HepG2 (cell line): Measurements from ENCODE around the gene SRSF4. TPM values are rescaled to one million over a fixed set of nuclear protein-coding genes. Genes with fewer than 3 reads are reported as not detected.

Experiments
- ATAC-seq: fragments of 200-7000 bp; cut with Tn5 transposase; 3 replicates; pipeline ENCODE4 v1.9.1; 2020; ENCODE audit warnings: mild to moderate bottlenecking, moderate library complexity
- BruUV-seq: library from RNA; stranded (reverse); fragments of 400-500 nt; replicated peaks from 2 replicates; lab custom pipeline; 2021; lab: Mats Ljungman, UMichigan
- CTCF ChIA-PET: fragments of 300-600 bp; formaldehyde crosslinking; extraction: SDS; loops from one replicate; lab custom pipeline; 2021; ENCODE audit warnings: low total read pairs, inconsistent platforms, low intra/inter-chr PET ratio; lab: Yijun Ruan, JAX
- POLR2A ChIA-PET: fragments of 350-600 bp; sonication (Branson Sonifier 250); formaldehyde crosslinking; loops from one replicate; lab custom pipeline; 2020; ENCODE audit warnings: antibody characterized with exemption, inconsistent platforms; lab: Yijun Ruan, JAX
- DNase-seq: peaks from one replicate; pipeline ENCODE4 v3.0.0-alpha.2; 2015; ENCODE audit warnings: low spot score
- FAIRE-seq: peaks from 3 replicates; lab custom pipeline; 2011; peaks lifted over from hg19 to GRCh38; lab: Jason Lieb, UNC
- H2AFZ ChIP-seq: one replicate; pipeline ENCODE4 v1.6.1; 2011; ENCODE audit warnings: low read length, inconsistent platforms
- H3K27ac ChIP-seq: fragments of 300-600 bp; 3 replicates; pipeline ENCODE4 v1.8.0; 2011; ENCODE audit warnings: mixed run types, mild to moderate bottlenecking, mixed read lengths, low read length, inconsistent platforms; ENCODE audit not compliant: insufficient read depth; ENCODE audit errors: extremely low read length
- H3K27me3 ChIP-seq, 2 experiments: fragments of 200-600 bp in 1 of 2; 2 replicates in 1 of 2; 3 replicates in 1 of 2; pipeline versions ENCODE4 v1.6.0 to v1.8.0; 2011; ENCODE audit warnings: low read length in 2 of 2, mild to moderate bottlenecking in 2 of 2, moderate library complexity in 2 of 2, inconsistent platforms in 1 of 2; ENCODE audit not compliant: insufficient read depth in 2 of 2, control insufficient read depth in 1 of 2
- H3K36me3 ChIP-seq, 2 experiments: fragments of 200-600 bp in 1 of 2; replicated peaks in 1 of 2; 2 replicates in 1 of 2; 3 replicates in 1 of 2; pipeline versions ENCODE4 v1.5.1 to v1.8.0; 2011; ENCODE audit warnings: low read length in 2 of 2, inconsistent platforms in 1 of 2; ENCODE audit not compliant: insufficient read depth in 2 of 2, control insufficient read depth in 1 of 2
- H3K4me1 ChIP-seq: 2 replicates; pipeline ENCODE4 v1.5.1; 2012; ENCODE audit warnings: low read length, inconsistent platforms; ENCODE audit not compliant: insufficient read depth
- H3K4me2 ChIP-seq: 2 replicates; pipeline ENCODE4 v1.6.0; 2011; ENCODE audit warnings: low read depth, low read length, inconsistent platforms
- H3K4me3 ChIP-seq, 3 experiments: fragments of 200-600 bp in 1 of 3; sonication (generic), shearing (Covaris generic) in 1 of 3; replicated peaks in 1 of 3; 2 replicates each; pipeline ENCODE4 v1.5.1; 2011 to 2016; ENCODE audit warnings: low read length in 3 of 3, inconsistent platforms in 2 of 3, low read depth in 2 of 3, mild to moderate bottlenecking in 2 of 3, control low read depth in 1 of 3, mixed read lengths in 1 of 3; ENCODE audit not compliant: insufficient read depth in 1 of 3
- H3K79me2 ChIP-seq: one replicate; pipeline ENCODE4 v1.6.1; 2011; ENCODE audit warnings: low read length, inconsistent platforms; ENCODE audit not compliant: insufficient read depth
- H3K9ac ChIP-seq: 2 replicates; pipeline ENCODE4 v1.6.0; 2011; ENCODE audit warnings: mild to moderate bottlenecking, low read depth, low read length, inconsistent platforms; ENCODE audit not compliant: insufficient read depth
- H3K9me3 ChIP-seq: 2 replicates; pipeline ENCODE4 v1.5.1; 2012; ENCODE audit warnings: mild to moderate bottlenecking, low read length
- H4K20me1 ChIP-seq: 2 replicates; pipeline ENCODE4 v1.6.0; 2011; ENCODE audit warnings: inconsistent platforms, mild to moderate bottlenecking, low read length, moderate library complexity; ENCODE audit not compliant: insufficient read depth
- CC2D1A ChIP-seq: sonication (generic); formaldehyde crosslinking; IDR thresholded peaks from 2 replicates; pipeline ENCODE4 v1.8.1; 2023; ENCODE audit warnings: mild to moderate bottlenecking, missing genetic modification reagents
- NPAS2 ChIP-seq: sonication (generic); formaldehyde crosslinking; IDR thresholded peaks from 2 replicates; pipeline ENCODE4 v1.8.0; 2022; ENCODE audit warnings: mild to moderate bottlenecking, missing genetic modification reagents, borderline replicate concordance
- PCBP2 ChIP-seq: fragments of 200-400 bp; formaldehyde crosslinking; optimal IDR thresholded peaks from 2 replicates; pipeline ENCODE3; 2018; ENCODE audit warnings: low read length, low read depth; ENCODE audit not compliant: poor library complexity, severe bottlenecking
- SNAI1 ChIP-seq: sonication (generic); formaldehyde crosslinking; IDR thresholded peaks from 2 replicates; pipeline ENCODE4 v1.5.0; 2020; ENCODE audit warnings: mild to moderate bottlenecking, missing genetic modification reagents, borderline replicate concordance
- TFAP4 ChIP-seq: sonication (generic); IDR thresholded peaks from 2 replicates; pipeline ENCODE4 v1.6.1; 2016; ENCODE audit warnings: low read depth, borderline replicate concordance
- THAP11 ChIP-seq: IDR thresholded peaks from 2 replicates; pipeline ENCODE4 v1.6.1; 2016; ENCODE audit warnings: missing biosample characterization, missing genetic modification reagents
- ZBTB43 ChIP-seq: sonication (generic); formaldehyde crosslinking; conservative IDR thresholded peaks from 2 replicates; pipeline ENCODE4 v1.4.0; 2020; ENCODE audit warnings: missing genetic modification reagents
- ZNF34 ChIP-seq: sonication (generic); formaldehyde crosslinking; IDR thresholded peaks from 2 replicates; pipeline ENCODE4 v1.4.0; 2020; ENCODE audit warnings: mild to moderate bottlenecking, missing genetic modification reagents, borderline replicate concordance
- ZNF496 ChIP-seq: sonication (generic); formaldehyde crosslinking; IDR thresholded peaks from 2 replicates; pipeline ENCODE4 v1.8.1; 2023; ENCODE audit warnings: mild to moderate bottlenecking, moderate library complexity, missing genetic modification reagents; ENCODE audit not compliant: insufficient replicate concordance
- ZNF501 ChIP-seq: sonication (generic); formaldehyde crosslinking; IDR thresholded peaks from 2 replicates; pipeline ENCODE4 v1.5.1; 2020; ENCODE audit warnings: mild to moderate bottlenecking, moderate library complexity, missing genetic modification reagents
- ZNF615 ChIP-seq: sonication (generic); formaldehyde crosslinking; IDR thresholded peaks from 2 replicates; pipeline ENCODE4 v1.5.0; 2020; ENCODE audit warnings: mild to moderate bottlenecking, missing genetic modification reagents, borderline replicate concordance
- ZNF644 ChIP-seq: IDR thresholded peaks from 2 replicates; pipeline ENCODE4 v1.6.1; 2016; ENCODE audit warnings: low read depth
- ZNF646 ChIP-seq: sonication (generic); formaldehyde crosslinking; IDR thresholded peaks from 2 replicates; pipeline ENCODE4 v1.9.0; 2021; ENCODE audit warnings: mild to moderate bottlenecking, missing genetic modification reagents
- ZNF790 ChIP-seq: sonication (generic); formaldehyde crosslinking; IDR thresholded peaks from 2 replicates; pipeline ENCODE4 v1.8.0; 2022; ENCODE audit warnings: missing genetic modification reagents, mild to moderate bottlenecking, borderline replicate concordance
- WGBS: methylation state at CpG from one replicate; pipeline ENCODE4 v1.1.6; 2017; ENCODE audit warnings: low lambda C conversion rate; 5-methylcytosine and 5-hydroxymethylcytosine counted together
- in situ Hi-C: cut with HindIII; loops from 2 replicates; pipeline ENCODE4 v1.10.0; 2017; ENCODE audit warnings: low pct_unique_long_range_greater_than_20kb; ENCODE audit not compliant: extremely low pct_ligation_motif_present
- intact Hi-C: fragments of 100-400 bp; cut with micrococcal nuclease; formaldehyde crosslinking; loops from one replicate; pipeline ENCODE4 v1.10.0; 2022; ENCODE audit not compliant: unreplicated experiment
- polyA plus RNA-seq, 8 experiments: library from polyadenylated mRNA; depleted of rRNA in 3 of 8; stranded (reverse) in 7 of 8; unstranded in 1 of 8; fragments of >200 nt; fragmentation: Illumina TruSeq in 4 of 8; extraction: Trizol in 4 of 8; gene quantifications; 2 replicates each; pipeline versions ENCODE4 v1.2.1 to v1.2.3, GENCODE V29; 2011 to 2016; ENCODE audit warnings: low read depth in 4 of 8, missing spikeins in 1 of 8, mixed read lengths in 1 of 8; ENCODE audit not compliant: insufficient read depth in 1 of 8
- total RNA-seq, 5 experiments: library from RNA; depleted of rRNA; stranded (reverse); fragments of >200 nt; fragmentation: Illumina TruSeq; extraction: Trizol; gene quantifications; 2 replicates each; pipeline ENCODE4 v1.2.3, GENCODE V29; 2016; ENCODE audit warnings: low read depth in 1 of 5
- TF ChIP-seq, protein P1 (sequence below): sonication (generic); formaldehyde crosslinking; IDR thresholded peaks from 2 replicates; pipeline ENCODE4 v1.8.1; 2023; ENCODE audit warnings: mild to moderate bottlenecking, missing genetic modification reagents

The SRSF4 gene
- total and polyA plus RNA-seq, 2 of the 13 experiments (the other 11 are each of a cell fraction or from before 2014, with no cell fraction given) = 37.7 to 50.9 TPM

- Histone ChIP-seq H3K9ac (no peak overlapping the region), H3K4me2 (no peak overlapping the region), H3K36me3 (peaks cover 21 to 51% of the 10 kb centered on the region in 2 experiments), H3K27me3 (no peaks in the 10 kb centered on the region), H2AFZ (no peak overlapping the region), H3K4me1 (peaks cover 11% of the 10 kb centered on the region), H3K27ac (no peak overlapping the region), H4K20me1 (no peaks in the 10 kb centered on the region), H3K9me3 (no peaks in the 10 kb centered on the region), H3K79me2 (no peaks in the 10 kb centered on the region), H3K4me3 (no peak overlapping the region)
- no TSS peak for BruUV-seq
- WGBS = 92% methylated on average over 7 of the region's 7 CpGs
- ATAC-seq (no peak), DNase-seq (no peak), FAIRE-seq (no peak)
- CTCF ChIA-PET = no interaction called here
- in situ Hi-C loops (no loop called here), intact Hi-C loops (no loop called here)
- POLR2A ChIA-PET = no interaction called here
- TF ChIP-seq ZNF501 (CRISPR knock-in tag) (no peak), NPAS2 (CRISPR knock-in tag) (no peak), ZNF790 (CRISPR knock-in tag) (no peak), PCBP2 (no peak), ZNF615 (CRISPR knock-in tag) (no peak), ZNF496 (no peak), ZBTB43 (no peak), TFAP4 (no peak), CC2D1A (CRISPR knock-in tag) (no peak), ZNF646 (CRISPR knock-in tag) (no peak), THAP11 (no peak), ZNF34 (no peak), ZNF644 (no peak), SNAI1 (CRISPR knock-in tag) (no peak)
- TF ChIP-seq, protein P1, sequence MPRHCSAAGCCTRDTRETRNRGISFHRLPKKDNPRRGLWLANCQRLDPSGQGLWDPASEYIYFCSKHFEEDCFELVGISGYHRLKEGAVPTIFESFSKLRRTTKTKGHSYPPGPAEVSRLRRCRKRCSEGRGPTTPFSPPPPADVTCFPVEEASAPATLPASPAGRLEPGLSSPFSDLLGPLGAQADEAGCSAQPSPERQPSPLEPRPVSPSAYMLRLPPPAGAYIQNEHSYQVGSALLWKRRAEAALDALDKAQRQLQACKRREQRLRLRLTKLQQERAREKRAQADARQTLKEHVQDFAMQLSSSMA = no peak
Measured at GRCh38 chr1:29112705-29113412, 68.8 kb downstream of the SRSF4 start.
